ENCODE measurements around the gene NHS. TPM values are rescaled to one million over a fixed set of nuclear protein-coding genes. Genes with fewer than 3 reads are reported as not detected.

The NHS gene
- 7.5 TPM for total RNA-seq

GRCh38 chrX:17374619-17375366 is at the start of gene NHS:
Gene NHS (plus strand): TSS chrX:17375200. CDS start chrX:17375758, 558 bp downstream.

GRCh38 chrX:17736856-17737709 is 362.1 kb downstream of the NHS start, which contains the start of gene SCML1:
Gene SCML1 (plus strand): TSS chrX:17737493. CDS start chrX:17744187, 6,694 bp downstream.

Small RNA genes lying within 50 kb of the gene (small RNA-seq; reads per million reads assigned to genes)
- gene MIR4768 (ENCODE audit: low replicate concordance), result not detected
- not detected for gene RF01210 (ENCODE audit: low replicate concordance)

All from parietal lobe (tissue), 2 donors.